Tibial artery (tissue), 4 donors: ENCODE measurements around the gene PDE12.

Source experiments
- DNase-seq, 2 donors: peaks; one replicate each; pipeline ENCODE4 v3.0.0-alpha.2; 2019
- H3K27ac ChIP-seq, 2 donors: fragments of 200-600 bp; sonication (generic) in 1 of 2; 1 replicate in 1 of 2; 2 replicates in 1 of 2; pipeline ENCODE4 v1.5.1; 2018 to 2019; ENCODE audit warnings: mild to moderate bottlenecking in 1 of 2
- H3K27me3 ChIP-seq, 2 donors: fragments of 200-600 bp; sonication (generic) in 1 of 2; one replicate each; pipeline versions ENCODE4 v1.5.1 to v1.6.0; 2016 to 2019
- H3K36me3 ChIP-seq, 3 donors: fragments of 200-600 bp; sonication (generic) in 2 of 3; one replicate each; pipeline ENCODE4 v1.5.1; 2016 to 2019; ENCODE audit warnings: mild to moderate bottlenecking in 2 of 3
- H3K4me1 ChIP-seq, 4 donors: fragments of 200-600 bp; sonication (generic) in 2 of 4; 1 replicate in 3 of 4; 2 replicates in 1 of 4; pipeline ENCODE4 v1.5.1; 2016 to 2019
- H3K4me3 ChIP-seq, 2 donors: fragments of 200-600 bp; sonication (generic) in 1 of 2; 1 replicate in 1 of 2; 2 replicates in 1 of 2; pipeline ENCODE4 v1.5.1; 2018 to 2019; ENCODE audit warnings: mild to moderate bottlenecking in 2 of 2
- H3K9me3 ChIP-seq, 3 donors: fragments of 200-600 bp; sonication (generic) in 1 of 3; one replicate each; pipeline ENCODE4 v1.5.1; 2016 to 2019
- intact Hi-C: fragments of 100-400 bp; cut with DNase I; formaldehyde crosslinking; loops from one replicate; pipeline ENCODE4 v1.15.0; 2023; ENCODE audit warnings: low total_unique reads
- TF ChIP-seq, protein P1 (sequence below), 2 experiments: fragments of 200-600 bp in 1 of 2; fragments of 450-650 bp in 1 of 2; IDR thresholded peaks; one replicate each; pipeline ENCODE4 v1.5.1; 2017 to 2019; ENCODE audit warnings: antibody characterized with exemption in 2 of 2, mild to moderate bottlenecking in 1 of 2, moderate library complexity in 1 of 2

Gene PDE12

GRCh38 chr3:57575966-57576626, 20.0 kb downstream of the PDE12 start:
- DNase-seq, result no peak
- Histone ChIP-seq H3K27ac (no peak overlapping the region), H3K36me3 (peaks cover 49 to 75% (median 49%) of the 10 kb centered on the region in 3 donors), H3K4me1 (peaks cover 0 to 22% (median 10%) of the 10 kb centered on the region in 4 donors), H3K27me3 (no peaks in the 10 kb centered on the region), H3K9me3 (no peaks in the 10 kb centered on the region), H3K4me3 (no peak overlapping the region)
- intact Hi-C loops, result no loop called here
- TF ChIP-seq, protein P1, sequence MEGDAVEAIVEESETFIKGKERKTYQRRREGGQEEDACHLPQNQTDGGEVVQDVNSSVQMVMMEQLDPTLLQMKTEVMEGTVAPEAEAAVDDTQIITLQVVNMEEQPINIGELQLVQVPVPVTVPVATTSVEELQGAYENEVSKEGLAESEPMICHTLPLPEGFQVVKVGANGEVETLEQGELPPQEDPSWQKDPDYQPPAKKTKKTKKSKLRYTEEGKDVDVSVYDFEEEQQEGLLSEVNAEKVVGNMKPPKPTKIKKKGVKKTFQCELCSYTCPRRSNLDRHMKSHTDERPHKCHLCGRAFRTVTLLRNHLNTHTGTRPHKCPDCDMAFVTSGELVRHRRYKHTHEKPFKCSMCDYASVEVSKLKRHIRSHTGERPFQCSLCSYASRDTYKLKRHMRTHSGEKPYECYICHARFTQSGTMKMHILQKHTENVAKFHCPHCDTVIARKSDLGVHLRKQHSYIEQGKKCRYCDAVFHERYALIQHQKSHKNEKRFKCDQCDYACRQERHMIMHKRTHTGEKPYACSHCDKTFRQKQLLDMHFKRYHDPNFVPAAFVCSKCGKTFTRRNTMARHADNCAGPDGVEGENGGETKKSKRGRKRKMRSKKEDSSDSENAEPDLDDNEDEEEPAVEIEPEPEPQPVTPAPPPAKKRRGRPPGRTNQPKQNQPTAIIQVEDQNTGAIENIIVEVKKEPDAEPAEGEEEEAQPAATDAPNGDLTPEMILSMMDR (IDR thresholded peaks at IDR 0.05), result no peak

GRCh38 chr3:57577801-57578200, 21.7 kb downstream of the PDE12 start:
- H3K9me3 ChIP-seq, result no peaks in the 10 kb centered on the region
- TF ChIP-seq, protein P1 (IDR thresholded peaks at IDR 0.05), result no peak
- no peak for DNase-seq
- intact Hi-C loops, result no loop called here
- no peaks in the 10 kb centered on the region for H3K27me3 ChIP-seq
- H3K27ac ChIP-seq, result no peak overlapping the region
- peaks cover 0 to 23% (median 11%) of the 10 kb centered on the region in 4 donors for H3K4me1 ChIP-seq
- H3K36me3 ChIP-seq, result peaks cover 35 to 66% (median 39%) of the 10 kb centered on the region in 3 donors
- H3K4me3 ChIP-seq, result no peak overlapping the region

DNA sequence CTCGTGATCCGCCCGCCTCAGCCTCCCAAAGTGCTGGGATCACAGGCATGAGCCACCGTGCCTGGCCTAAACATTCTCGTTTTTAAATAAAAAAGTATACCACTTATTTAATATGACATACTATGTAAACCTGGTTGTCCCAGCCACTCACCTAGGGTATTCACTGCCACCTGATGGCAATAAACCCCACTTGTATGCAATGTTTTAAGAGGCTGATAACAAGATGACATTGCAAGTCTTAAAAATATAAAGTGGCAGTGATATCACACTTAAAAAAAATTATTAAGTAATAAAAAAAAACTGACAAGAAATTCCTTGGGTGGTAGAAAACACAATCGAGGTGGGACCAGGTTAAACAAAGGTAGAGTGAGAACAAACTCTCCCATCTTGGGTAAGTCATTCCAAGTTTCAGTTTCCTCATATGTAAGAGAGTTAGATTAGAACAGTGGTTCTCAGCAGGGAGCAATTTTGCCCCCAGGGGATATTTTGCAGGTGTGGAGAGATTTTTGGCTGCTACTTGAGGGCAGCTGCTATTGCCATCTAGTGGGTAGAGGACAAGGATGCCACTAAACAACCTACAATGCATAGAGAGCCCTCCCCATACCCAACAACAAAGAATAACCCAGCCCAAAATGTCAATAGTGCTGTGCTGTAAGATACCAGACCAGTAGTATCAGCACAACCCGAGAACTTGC, 26.5 kb downstream of the PDE12 start:
- intact Hi-C loops, result no loop called here
- TF ChIP-seq, protein P1 (IDR thresholded peaks at IDR 0.05), result no peak
- no peaks in the 10 kb centered on the region for H3K27me3 ChIP-seq
- H3K4me3 ChIP-seq, result no peak overlapping the region
- H3K36me3 ChIP-seq, result peaks cover 11 to 41% (median 17%) of the 10 kb centered on the region in 3 donors
- H3K4me1 ChIP-seq, result peaks cover 0 to 50% (median 13%) of the 10 kb centered on the region in 4 donors
- no peak for DNase-seq
- H3K27ac ChIP-seq, result no peak overlapping the region
- no peaks in the 10 kb centered on the region for H3K9me3 ChIP-seq

DNA sequence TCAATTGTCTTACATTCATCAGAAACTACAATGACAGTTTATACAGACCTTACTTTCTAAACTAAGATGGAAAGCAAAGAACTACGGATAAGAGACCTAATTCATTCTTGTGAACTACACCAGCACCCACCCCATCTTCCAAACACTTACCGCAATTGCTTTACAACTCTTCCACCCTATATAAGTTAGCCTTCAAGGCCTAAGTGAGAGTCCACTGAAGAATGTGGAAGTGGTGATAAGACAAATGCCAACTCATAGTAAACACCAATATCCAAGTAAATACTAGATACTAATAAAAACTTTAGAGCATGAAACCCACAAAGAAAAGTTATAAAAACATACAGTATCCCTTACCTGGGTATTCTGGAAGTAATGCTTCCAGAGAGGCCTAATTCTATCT, 27.5 kb downstream of the PDE12 start:
- Histone ChIP-seq H3K27me3 (no peaks in the 10 kb centered on the region), H3K9me3 (no peaks in the 10 kb centered on the region), H3K27ac (no peak overlapping the region), H3K4me3 (no peak overlapping the region), H3K36me3 (peaks cover 7 to 31% (median 8%) of the 10 kb centered on the region in 3 donors), H3K4me1 (peaks cover 0 to 55% (median 17%) of the 10 kb centered on the region in 4 donors)
- TF ChIP-seq, protein P1 (IDR thresholded peaks at IDR 0.05), result no peak
- intact Hi-C loops, result no loop called here
- DNase-seq, result no peak

DNA sequence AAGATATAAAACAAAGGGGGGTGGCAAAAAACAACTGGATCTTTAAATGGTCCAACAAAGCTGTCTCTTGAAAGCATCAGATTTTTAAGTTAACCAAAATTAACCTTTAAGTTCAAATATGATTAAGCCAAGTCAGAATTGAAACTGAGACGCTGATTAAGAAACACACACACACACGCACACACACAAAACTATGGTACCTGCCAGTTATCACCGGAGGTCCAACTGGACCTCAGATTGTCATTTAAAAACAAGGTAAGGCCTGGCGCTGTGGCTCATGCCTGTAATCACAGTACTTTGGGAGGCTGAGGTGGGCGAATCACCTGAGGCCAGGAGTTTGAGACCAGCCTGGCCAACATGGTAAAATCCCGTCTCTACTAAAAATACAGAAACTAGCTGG, 30.7 kb downstream of the PDE12 start:
- Histone ChIP-seq H3K27me3 (no peaks in the 10 kb centered on the region), H3K36me3 (peaks cover 4 to 7% (median 5%) of the 10 kb centered on the region in 3 donors), H3K4me1 (peaks cover 0 to 74% (median 17%) of the 10 kb centered on the region in 4 donors), H3K9me3 (no peaks in the 10 kb centered on the region), H3K27ac (no peak overlapping the region), H3K4me3 (no peak overlapping the region)
- TF ChIP-seq, protein P1 (IDR thresholded peaks at IDR 0.05), result no peak
- intact Hi-C loops, result no loop called here
- no peak for DNase-seq
